Fibroblast of lung (primary cell): ENCODE results near the gene MAPKAP1.

Experiments used
- EZH2 ChIP-seq: IDR thresholded peaks from 2 replicates; pipeline ENCODE4 v1.5.1; 2012; ENCODE audit warnings: low read length, control low read depth, mild to moderate bottlenecking; ENCODE audit errors: missing control alignments
- TF ChIP-seq, protein P1 (sequence below), 2 donors: IDR thresholded peaks in 1 of 2; conservative IDR thresholded peaks in 1 of 2; 1 replicate in 1 of 2; 2 replicates in 1 of 2; pipeline ENCODE4 v1.5.1; 2011 to 2012; ENCODE audit warnings: low read length in 2 of 2, control low read depth in 1 of 2, inconsistent platforms in 1 of 2, low read depth in 1 of 2, mild to moderate bottlenecking in 1 of 2

DNA sequence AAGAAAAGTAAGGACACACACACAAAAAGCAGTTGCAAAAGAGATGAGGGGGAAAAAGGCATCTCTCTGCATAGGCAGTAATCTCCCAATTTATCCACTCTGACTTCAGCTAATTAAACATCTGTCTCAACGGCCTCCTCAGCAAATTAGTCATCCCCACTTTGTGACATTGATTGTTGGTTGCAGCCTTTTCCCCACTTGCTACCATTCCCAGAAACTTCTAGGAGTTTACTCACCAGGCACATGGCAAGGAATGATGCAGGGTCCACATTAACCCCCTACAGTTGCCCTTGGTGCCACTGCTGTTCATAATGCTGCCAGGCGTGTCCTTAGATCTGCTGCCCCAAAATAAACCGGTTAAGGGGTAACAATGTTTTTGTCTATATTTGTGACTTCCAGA is 174.6 kb downstream of the MAPKAP1 start:
- TF ChIP-seq, protein P1, sequence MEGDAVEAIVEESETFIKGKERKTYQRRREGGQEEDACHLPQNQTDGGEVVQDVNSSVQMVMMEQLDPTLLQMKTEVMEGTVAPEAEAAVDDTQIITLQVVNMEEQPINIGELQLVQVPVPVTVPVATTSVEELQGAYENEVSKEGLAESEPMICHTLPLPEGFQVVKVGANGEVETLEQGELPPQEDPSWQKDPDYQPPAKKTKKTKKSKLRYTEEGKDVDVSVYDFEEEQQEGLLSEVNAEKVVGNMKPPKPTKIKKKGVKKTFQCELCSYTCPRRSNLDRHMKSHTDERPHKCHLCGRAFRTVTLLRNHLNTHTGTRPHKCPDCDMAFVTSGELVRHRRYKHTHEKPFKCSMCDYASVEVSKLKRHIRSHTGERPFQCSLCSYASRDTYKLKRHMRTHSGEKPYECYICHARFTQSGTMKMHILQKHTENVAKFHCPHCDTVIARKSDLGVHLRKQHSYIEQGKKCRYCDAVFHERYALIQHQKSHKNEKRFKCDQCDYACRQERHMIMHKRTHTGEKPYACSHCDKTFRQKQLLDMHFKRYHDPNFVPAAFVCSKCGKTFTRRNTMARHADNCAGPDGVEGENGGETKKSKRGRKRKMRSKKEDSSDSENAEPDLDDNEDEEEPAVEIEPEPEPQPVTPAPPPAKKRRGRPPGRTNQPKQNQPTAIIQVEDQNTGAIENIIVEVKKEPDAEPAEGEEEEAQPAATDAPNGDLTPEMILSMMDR (conservative IDR thresholded peaks at IDR 0.05 in 1 of 2, IDR thresholded peaks at IDR 0.05 in 1 of 2; ENCODE audit: low read depth in 1 of 2, low read length in 2 of 2) = no peak
- no peak for TF ChIP-seq EZH2
